CD14-positive monocyte (primary cell): ENCODE data around the gene UBE2E2. TPM values are rescaled to one million over a fixed set of nuclear protein-coding genes. Genes with fewer than 3 reads are reported as not detected.

ENCODE experiments used
- DNase-seq, 3 donors: peaks; one replicate each; pipeline ENCODE4 v3.0.0-alpha.2; 2011 to 2022
- H2AFZ ChIP-seq: 2 replicates; pipeline ENCODE4 v1.6.0; 2012; ENCODE audit warnings: mild to moderate bottlenecking, low read depth, low read length, inconsistent platforms; ENCODE audit not compliant: insufficient read depth, poor library complexity, severe bottlenecking
- H3K27ac ChIP-seq, 2 donors: 1 replicate in 1 of 2; 2 replicates in 1 of 2; pipeline ENCODE4 v1.5.1; 2012 to 2013; ENCODE audit warnings: low read length in 2 of 2, control low read depth in 1 of 2, inconsistent platforms in 1 of 2, low read depth in 1 of 2, mild to moderate bottlenecking in 1 of 2
- H3K27me3 ChIP-seq, 2 donors: one replicate each; pipeline versions ENCODE4 v1.6.0 to v1.6.1; 2011 to 2013; ENCODE audit warnings: low read length in 2 of 2; ENCODE audit not compliant: control insufficient read depth in 2 of 2, insufficient read depth in 2 of 2
- H3K36me3 ChIP-seq, 2 donors: replicated peaks in 1 of 2; 1 replicate in 1 of 2; 2 replicates in 1 of 2; pipeline versions ENCODE4 v1.5.1 to v1.6.1; 2012 to 2013; ENCODE audit warnings: low read length in 2 of 2, control low read depth in 1 of 2, inconsistent platforms in 1 of 2, mild to moderate bottlenecking in 1 of 2; ENCODE audit not compliant: insufficient read depth in 2 of 2, control insufficient read depth in 1 of 2
- H3K4me1 ChIP-seq, 2 donors: 1 replicate in 1 of 2; 2 replicates in 1 of 2; pipeline versions ENCODE4 v1.5.1 to v1.6.1; 2012 to 2013; ENCODE audit warnings: low read length in 2 of 2, control low read depth in 1 of 2, inconsistent platforms in 1 of 2, mild to moderate bottlenecking in 1 of 2, moderate library complexity in 1 of 2; ENCODE audit not compliant: insufficient read depth in 2 of 2, control insufficient read depth in 1 of 2
- H3K4me2 ChIP-seq: replicated peaks from 2 replicates; pipeline ENCODE3; 2012; ENCODE audit warnings: low read length, moderate library complexity, mild to moderate bottlenecking; ENCODE audit not compliant: poor library complexity, severe bottlenecking; ENCODE audit errors: extremely low read depth
- H3K4me3 ChIP-seq, 3 experiments: fragments of 200-600 bp in 1 of 3; sonication (generic) in 1 of 3; replicated peaks in 1 of 3; 1 replicate in 2 of 3; 2 replicates in 1 of 3; pipeline ENCODE4 v1.5.1; 2011 to 2013; ENCODE audit warnings: low read length in 3 of 3, mild to moderate bottlenecking in 3 of 3, control low read depth in 2 of 3, low read depth in 2 of 3, inconsistent platforms in 1 of 3, moderate library complexity in 1 of 3
- H3K79me2 ChIP-seq: 2 replicates; pipeline ENCODE4 v1.6.0; 2012; ENCODE audit warnings: mild to moderate bottlenecking, control low read depth, inconsistent platforms, low read length, moderate library complexity; ENCODE audit not compliant: insufficient read depth
- H3K9ac ChIP-seq: 2 replicates; pipeline ENCODE4 v1.6.0; 2017; ENCODE audit warnings: low read length, mild to moderate bottlenecking; ENCODE audit not compliant: insufficient read depth, poor library complexity, severe bottlenecking
- H3K9me3 ChIP-seq, 2 donors: replicated peaks in 1 of 2; 1 replicate in 1 of 2; 2 replicates in 1 of 2; pipeline versions ENCODE4 v1.5.1 to v1.6.1; 2012 to 2013; ENCODE audit warnings: low read length in 2 of 2, control low read depth in 1 of 2; ENCODE audit not compliant: control insufficient read depth in 1 of 2, insufficient read depth in 1 of 2
- H4K20me1 ChIP-seq: 2 replicates; pipeline ENCODE4 v1.6.0; 2012; ENCODE audit warnings: mild to moderate bottlenecking, low read length, control low read depth, moderate library complexity; ENCODE audit not compliant: insufficient read depth
- H3K27ac Mint-ChIP-seq, 7 donors: one replicate each; pipeline ENCODE4 v1.8.0; 2020; ENCODE audit warnings: mild to moderate bottlenecking in 7 of 7, mixed read lengths in 7 of 7, moderate library complexity in 6 of 7, inconsistent platforms in 2 of 7
- H3K27me3 Mint-ChIP-seq, 3 donors: one replicate each; pipeline ENCODE4 v1.8.0; 2021 to 2022; ENCODE audit warnings: low read depth in 3 of 3, mild to moderate bottlenecking in 3 of 3, mixed read lengths in 3 of 3, moderate library complexity in 3 of 3, inconsistent platforms in 1 of 3
- H3K36me3 Mint-ChIP-seq, 2 donors: one replicate each; pipeline ENCODE4 v1.8.0; 2020; ENCODE audit warnings: mixed read lengths in 2 of 2, inconsistent platforms in 1 of 2, mild to moderate bottlenecking in 1 of 2
- H3K4me1 Mint-ChIP-seq: one replicate; pipeline ENCODE4 v1.8.0; 2020; ENCODE audit warnings: mild to moderate bottlenecking, mixed read lengths
- H3K4me3 Mint-ChIP-seq, 2 donors: one replicate each; pipeline ENCODE4 v1.8.0; 2020; ENCODE audit warnings: mild to moderate bottlenecking in 2 of 2, mixed read lengths in 2 of 2, moderate library complexity in 1 of 2
- H3K9me3 Mint-ChIP-seq, 7 donors: one replicate each; pipeline ENCODE4 v1.8.0; 2020 to 2022; ENCODE audit warnings: mixed read lengths in 7 of 7, mild to moderate bottlenecking in 6 of 7, moderate library complexity in 6 of 7, inconsistent platforms in 2 of 7
- CTCF ChIP-seq: fragments of 200-600 bp; IDR thresholded peaks from one replicate; pipeline ENCODE4 v1.8.0; 2022; ENCODE audit warnings: antibody characterized with exemption, mild to moderate bottlenecking
- WGBS: methylation state at CpG from one replicate; pipeline ENCODE4 v1.1.5; 2013; ENCODE audit warnings: missing lambda C conversion rate; ENCODE audit not compliant: insufficient coverage; 5-methylcytosine and 5-hydroxymethylcytosine counted together
- intact Hi-C, 2 donors: fragments of 100-400 bp; cut with micrococcal nuclease; formaldehyde crosslinking; loops; one replicate each; pipeline versions ENCODE4 v1.15.0 to v1.15.1; 2023
- polyA plus RNA-seq, 3 donors: library from polyadenylated mRNA; depleted of rRNA in 1 of 3; unstranded in 2 of 3; stranded (reverse) in 1 of 3; fragments of 300-500 nt in 2 of 3; fragments of >200 nt in 1 of 3; fragmentation: Illumina TruSeq in 2 of 3; gene quantifications; 1 replicate in 2 of 3; 2 replicates in 1 of 3; pipeline ENCODE4 v1.2.3, GENCODE V29; 2012 to 2021

Gene UBE2E2
- polyA plus RNA-seq, 3 donors: 25.8 to 78.0 (median 66.3) TPM

- no peaks in the 10 kb centered on the region for H3K9me3 Mint-ChIP-seq
- H3K9ac ChIP-seq: no peak overlapping the region
- intact Hi-C loops: no loop called here
- no peak overlapping the region for H3K4me3 Mint-ChIP-seq
- no peak for TF ChIP-seq CTCF
- peaks cover 10 to 15% of the 10 kb centered on the region in 2 donors for H3K36me3 Mint-ChIP-seq
- no peaks in the 10 kb centered on the region for H3K4me1 ChIP-seq
- WGBS: 96% methylated on average over 4 of the region's 10 CpGs
- no peak overlapping the region for H3K4me2 ChIP-seq
- H3K27ac Mint-ChIP-seq: peak overlapping the region in 1 of 7 donors; percentile 25
- no peak overlapping the region for H2AFZ ChIP-seq
- H4K20me1 ChIP-seq: no peaks in the 10 kb centered on the region
- no peak overlapping the region for H3K27ac ChIP-seq
- H3K36me3 ChIP-seq: peaks cover 0 to 3% of the 10 kb centered on the region in 2 donors
- H3K4me3 ChIP-seq: no peak overlapping the region
- H3K27me3 ChIP-seq: no peaks in the 10 kb centered on the region
- H3K27me3 Mint-ChIP-seq: peaks cover 0 to 3% (median 0%) of the 10 kb centered on the region in 3 donors
- H3K9me3 ChIP-seq: no peaks in the 10 kb centered on the region
- H3K4me1 Mint-ChIP-seq: no peaks in the 10 kb centered on the region
- no peaks in the 10 kb centered on the region for H3K79me2 ChIP-seq
- no peak for DNase-seq
Measured at GRCh38 chr3:23589602-23590001, 386.5 kb downstream of the UBE2E2 start.

- WGBS: 100% methylated on average over 2 of the region's 8 CpGs
- Histone ChIP-seq H3K9me3 (no peaks in the 10 kb centered on the region), H3K27me3 (no peaks in the 10 kb centered on the region), H3K4me2 (no peak overlapping the region), H4K20me1 (no peaks in the 10 kb centered on the region), H3K36me3 (peaks cover 3 to 5% of the 10 kb centered on the region in 2 donors), H3K79me2 (no peaks in the 10 kb centered on the region), H3K27ac (no peak overlapping the region), H2AFZ (no peak overlapping the region), H3K4me3 (no peak overlapping the region), H3K9ac (no peak overlapping the region), H3K4me1 (no peaks in the 10 kb centered on the region)
- Mint-ChIP-seq H3K4me3 (no peak overlapping the region), H3K27ac (no peak overlapping the region), H3K4me1 (no peaks in the 10 kb centered on the region), H3K27me3 (peaks cover 0 to 3% (median 0%) of the 10 kb centered on the region in 3 donors), H3K9me3 (no peaks in the 10 kb centered on the region), H3K36me3 (peaks cover 13 to 15% of the 10 kb centered on the region in 2 donors)
- intact Hi-C loops: no loop called here
- DNase-seq: no peak
- TF ChIP-seq CTCF: no peak
Measured at GRCh38 chr3:23590424-23591273, 387.5 kb downstream of the UBE2E2 start.
